GM23338 (cell line): ENCODE results near the gene ETFA.

ENCODE experiments used
- ETS1 ChIP-seq: IDR thresholded peaks from 2 replicates; pipeline ENCODE4 v1.6.1; 2016; ENCODE audit warnings: antibody characterized with exemption
- EZH2 ChIP-seq: fragments of 200-600 bp; sonication (generic); IDR thresholded peaks from one replicate; pipeline ENCODE4 v1.8.0; 2017; ENCODE audit warnings: antibody characterized with exemption, mild to moderate bottlenecking, low read depth; ENCODE audit not compliant: unreplicated experiment
- EZH2phosphoT487 ChIP-seq: fragments of 200-600 bp; sonication (generic); IDR thresholded peaks from one replicate; pipeline ENCODE4 v1.8.1; 2018; ENCODE audit warnings: antibody characterized with exemption; ENCODE audit not compliant: unreplicated experiment
- JUNB ChIP-seq: IDR thresholded peaks from one replicate; pipeline ENCODE4 v1.6.1; 2016; ENCODE audit warnings: antibody characterized with exemption; ENCODE audit not compliant: unreplicated experiment
- POLR2AphosphoS5 ChIP-seq: IDR thresholded peaks from 2 replicates; pipeline ENCODE4 v1.6.1; 2016; ENCODE audit warnings: antibody characterized with exemption, low read depth
- REST ChIP-seq: IDR thresholded peaks from one replicate; pipeline ENCODE4 v1.6.1; 2018; ENCODE audit warnings: antibody characterized with exemption; ENCODE audit not compliant: unreplicated experiment
- ZNF331 ChIP-seq: fragments of 250-450 bp; sonication (Bioruptor Pico); IDR thresholded peaks from 2 replicates; pipeline ENCODE4 v1.5.0; 2020; ENCODE audit warnings: low read depth, mild to moderate bottlenecking, moderate library complexity
- ZNF462 ChIP-seq: fragments of 250-450 bp; sonication (Bioruptor Pico); IDR thresholded peaks from 2 replicates; pipeline ENCODE4 v1.5.0; 2020; ENCODE audit warnings: mild to moderate bottlenecking, moderate library complexity
- TF ChIP-seq, protein P1 (sequence below), 2 experiments: fragments of 200-600 bp in 1 of 2; sonication (generic) in 1 of 2; conservative IDR thresholded peaks; 2 replicates each; pipeline versions ENCODE4 v1.5.1 to v1.6.1; 2016 to 2017; ENCODE audit warnings: antibody characterized with exemption in 2 of 2, low read depth in 2 of 2, mild to moderate bottlenecking in 2 of 2, moderate library complexity in 1 of 2

DNA sequence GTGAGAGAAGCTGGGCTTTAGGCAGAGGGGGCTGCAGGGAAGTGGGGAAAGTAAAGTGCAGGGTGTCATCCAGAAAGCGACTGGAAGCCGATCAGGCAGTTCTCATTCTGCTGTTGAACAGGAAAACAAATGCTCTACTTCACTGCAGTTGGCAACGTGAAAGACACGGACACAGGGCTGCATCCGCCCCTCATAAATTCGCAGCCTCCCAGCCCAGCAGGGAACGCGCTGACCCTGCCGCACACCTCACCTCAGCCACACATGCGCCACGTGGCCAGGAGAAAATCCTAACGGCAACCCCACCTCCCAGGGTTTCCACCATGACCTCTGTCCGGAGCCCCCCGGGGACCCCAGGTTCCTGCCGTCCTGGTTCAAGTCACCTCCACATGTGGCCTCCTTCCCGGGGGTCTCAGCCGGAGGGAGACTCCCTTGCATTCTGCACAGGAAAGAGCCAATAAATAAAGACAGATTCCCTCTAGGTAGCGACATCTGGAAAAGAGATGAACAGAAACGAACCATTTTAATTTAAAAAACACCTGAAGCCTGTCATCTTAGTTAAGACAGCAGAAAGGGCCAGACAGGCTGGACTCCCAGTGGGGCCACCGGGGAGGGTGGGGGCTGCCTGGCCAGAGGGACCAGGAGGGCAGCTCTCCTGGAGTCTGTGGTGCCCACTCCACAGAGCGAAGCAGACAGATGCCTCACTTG, 132.8 kb downstream of the ETFA start:
- TF ChIP-seq, protein P1, sequence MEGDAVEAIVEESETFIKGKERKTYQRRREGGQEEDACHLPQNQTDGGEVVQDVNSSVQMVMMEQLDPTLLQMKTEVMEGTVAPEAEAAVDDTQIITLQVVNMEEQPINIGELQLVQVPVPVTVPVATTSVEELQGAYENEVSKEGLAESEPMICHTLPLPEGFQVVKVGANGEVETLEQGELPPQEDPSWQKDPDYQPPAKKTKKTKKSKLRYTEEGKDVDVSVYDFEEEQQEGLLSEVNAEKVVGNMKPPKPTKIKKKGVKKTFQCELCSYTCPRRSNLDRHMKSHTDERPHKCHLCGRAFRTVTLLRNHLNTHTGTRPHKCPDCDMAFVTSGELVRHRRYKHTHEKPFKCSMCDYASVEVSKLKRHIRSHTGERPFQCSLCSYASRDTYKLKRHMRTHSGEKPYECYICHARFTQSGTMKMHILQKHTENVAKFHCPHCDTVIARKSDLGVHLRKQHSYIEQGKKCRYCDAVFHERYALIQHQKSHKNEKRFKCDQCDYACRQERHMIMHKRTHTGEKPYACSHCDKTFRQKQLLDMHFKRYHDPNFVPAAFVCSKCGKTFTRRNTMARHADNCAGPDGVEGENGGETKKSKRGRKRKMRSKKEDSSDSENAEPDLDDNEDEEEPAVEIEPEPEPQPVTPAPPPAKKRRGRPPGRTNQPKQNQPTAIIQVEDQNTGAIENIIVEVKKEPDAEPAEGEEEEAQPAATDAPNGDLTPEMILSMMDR (conservative IDR thresholded peaks at IDR 0.05; ENCODE audit: low read depth in 2 of 2) = no peak
- TF ChIP-seq EZH2phosphoT487 (no peak), POLR2AphosphoS5 (no peak), JUNB (no peak), ZNF331 (CRISPR knock-in tag) (no peak), REST (no peak), EZH2 (no peak), ETS1 (no peak), ZNF462 (CRISPR knock-in tag) (no peak)
